ENCODE measurements around the gene BEND7.
"Not testable (repeated sequence)": the region's sequence is repeated elsewhere in the genome, so short reads cannot be mapped to it uniquely, and the experiment has no call there.

The BEND7 gene

GRCh38 chr10:13473986-13474385 lies 54.8 kb downstream of the BEND7 start:
- no peak for DNase-seq

- no peak for DNase-seq
These were observed 56.5 kb downstream of the BEND7 start for GRCh38 chr10:13472359-13472758.

GRCh38 chr10:13470270-13470669 lies 58.5 kb downstream of the BEND7 start:
- DNase-seq = no peak

GRCh38 chr10:13462551-13462950 lies 66.3 kb downstream of the BEND7 start:
- no peak for DNase-seq

- no peak for DNase-seq
These were observed 70.2 kb downstream of the BEND7 start for GRCh38 chr10:13458687-13459012.

DNA sequence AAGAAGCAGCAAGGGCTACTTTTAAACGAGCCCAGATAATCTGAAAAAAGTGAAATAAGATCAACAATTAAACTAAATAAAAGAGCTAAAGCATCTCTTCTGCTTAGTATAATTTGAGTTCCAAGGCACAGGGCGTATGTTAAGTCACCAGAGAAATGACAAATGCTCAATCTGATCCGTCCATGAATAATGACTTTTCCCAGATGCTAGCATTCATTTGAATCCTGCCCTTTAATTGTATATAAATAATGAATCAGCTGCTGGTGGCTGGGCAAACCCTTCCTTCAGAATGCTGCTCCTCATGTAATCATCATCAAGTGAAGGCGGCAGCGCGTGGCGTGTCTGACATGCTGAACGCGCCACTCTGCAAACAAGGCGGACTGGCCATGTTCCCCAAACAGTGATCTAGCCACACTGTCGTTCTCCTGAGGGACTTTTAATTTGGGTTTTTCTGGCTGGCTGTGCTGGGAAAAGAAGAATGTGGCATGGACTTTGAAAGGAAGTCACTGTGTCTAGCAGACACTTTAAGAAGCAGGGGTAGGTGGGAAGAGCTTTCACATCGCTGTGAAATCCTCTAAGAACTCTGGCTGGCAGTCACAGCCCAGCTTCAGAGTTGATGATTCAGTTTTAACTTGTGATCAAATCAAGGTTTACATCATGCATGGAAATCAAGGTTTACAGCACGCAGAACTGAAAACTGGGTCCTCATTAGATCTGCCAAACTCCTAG lies 70.7 kb downstream of the BEND7 start:
- DNase-seq = no peak

GRCh38 chr10:13453896-13454295 lies 74.9 kb downstream of the BEND7 start:
- DNase-seq = peak; percentile 21

GRCh38 chr10:13450069-13450468 lies 78.7 kb downstream of the BEND7 start:
- no peak for DNase-seq

- no peak for DNase-seq
These were observed 79.5 kb downstream of the BEND7 start for GRCh38 chr10:13449296-13449695.

DNA sequence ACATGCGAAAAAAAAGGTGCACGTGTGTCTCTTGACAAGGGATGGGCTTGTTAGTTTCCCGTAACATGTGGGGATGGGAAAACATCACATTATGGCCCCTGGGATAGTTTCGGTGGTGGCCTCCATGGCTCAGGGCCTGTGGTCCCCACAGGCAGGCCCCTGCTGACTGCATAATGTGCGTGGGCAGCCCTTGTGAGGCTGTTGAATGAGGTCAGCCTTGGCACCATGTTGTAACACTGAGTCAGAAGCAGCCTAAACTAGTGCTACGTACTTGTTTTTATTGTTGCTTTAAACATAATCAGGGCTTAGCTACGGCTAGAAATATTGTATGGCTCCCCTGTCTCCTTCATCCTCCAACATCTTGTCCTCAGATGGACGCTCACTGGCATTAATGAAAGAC lies 80.6 kb downstream of the BEND7 start:
- no peak for DNase-seq

DNA sequence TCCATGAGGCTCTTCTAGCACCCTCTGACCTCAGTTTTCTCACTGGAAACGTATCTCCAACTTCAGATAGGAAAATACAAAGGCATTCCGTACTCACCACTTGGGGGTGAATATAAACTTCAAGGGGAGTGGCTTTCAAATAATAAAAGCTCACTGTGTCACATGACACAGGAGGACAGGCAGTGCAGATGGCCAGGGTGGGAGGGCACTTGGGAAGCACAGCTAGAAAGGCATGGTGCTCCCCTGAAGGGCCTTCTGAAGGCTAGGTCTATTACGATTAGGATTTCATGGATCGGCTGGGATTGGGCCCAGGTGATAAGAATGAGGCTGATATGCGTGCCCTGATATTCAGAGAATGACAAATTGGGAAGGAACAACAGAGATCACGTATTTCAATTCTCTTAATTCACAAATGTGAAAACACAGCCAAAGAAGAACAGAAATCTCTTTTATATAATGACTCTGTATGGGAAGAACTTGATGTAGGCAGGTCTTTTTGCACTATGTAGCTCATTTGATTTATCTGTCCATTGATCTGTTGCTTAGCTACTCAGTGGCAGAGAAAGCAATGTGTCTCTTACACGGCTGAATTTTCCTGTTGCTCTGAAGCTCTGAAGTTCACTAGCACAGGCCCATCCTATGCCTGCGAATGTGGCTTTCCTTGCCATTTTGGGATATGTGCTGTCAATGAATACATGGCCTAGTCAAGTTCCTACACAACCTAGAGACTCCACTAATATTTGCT lies 83.0 kb downstream of the BEND7 start:
- DNase-seq = no peak

GRCh38 chr10:13441476-13441875 lies 87.3 kb downstream of the BEND7 start:
- no peak for DNase-seq

GRCh38 chr10:13440185-13441061 lies 88.4 kb downstream of the BEND7 start:
- peak; percentile 61 for DNase-seq

- DNase-seq = no peak
These were observed 89.3 kb downstream of the BEND7 start for GRCh38 chr10:13439313-13440184.

GRCh38 chr10:13437026-13437555 lies 91.7 kb downstream of the BEND7 start:
- no peak for DNase-seq

- not testable (repeated sequence) for DNase-seq
These were observed 100.9 kb downstream of the BEND7 start for GRCh38 chr10:13427943-13428342.

DNA sequence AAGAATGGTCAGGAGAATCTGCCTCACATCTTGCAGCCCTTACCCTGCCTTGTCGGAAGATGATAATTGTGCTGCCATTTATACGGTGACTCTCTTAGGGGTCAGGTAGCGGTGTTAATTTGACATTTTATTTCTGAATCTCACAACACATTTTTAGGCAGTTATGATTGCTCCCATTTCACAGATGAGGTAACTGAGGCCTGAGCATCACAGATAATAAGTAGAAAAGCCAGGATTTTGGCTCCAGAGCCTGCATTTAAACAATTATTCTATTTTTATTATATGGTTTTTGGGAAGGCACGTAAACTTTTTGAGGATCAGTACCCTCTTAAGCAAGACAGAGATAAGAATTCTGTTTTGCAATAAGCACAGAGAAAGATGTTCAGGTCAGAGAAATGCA lies 103.4 kb downstream of the BEND7 start:
- DNase-seq = no peak

DNA sequence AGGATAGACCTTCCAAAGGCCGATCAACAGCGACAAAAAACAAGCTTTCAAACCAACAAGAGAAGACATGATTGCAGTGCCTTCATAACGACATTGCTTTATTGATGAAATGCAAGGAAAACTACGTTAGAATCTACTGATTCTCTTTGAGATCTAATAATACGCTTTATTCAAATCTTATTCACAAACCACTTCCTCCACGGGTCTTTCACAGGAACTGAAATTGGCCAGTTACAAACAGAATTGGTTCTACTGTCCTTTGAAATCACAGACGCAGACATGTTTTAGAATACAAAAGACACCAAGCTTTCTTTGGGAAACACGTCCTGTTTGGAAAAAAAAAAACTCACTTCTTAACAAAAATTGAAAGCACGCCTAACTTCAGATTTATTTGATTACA lies 106.0 kb downstream of the BEND7 start:
- DNase-seq = no peak

GRCh38 chr10:13421382-13421917 lies 107.4 kb downstream of the BEND7 start:
- DNase-seq = no peak

DNA sequence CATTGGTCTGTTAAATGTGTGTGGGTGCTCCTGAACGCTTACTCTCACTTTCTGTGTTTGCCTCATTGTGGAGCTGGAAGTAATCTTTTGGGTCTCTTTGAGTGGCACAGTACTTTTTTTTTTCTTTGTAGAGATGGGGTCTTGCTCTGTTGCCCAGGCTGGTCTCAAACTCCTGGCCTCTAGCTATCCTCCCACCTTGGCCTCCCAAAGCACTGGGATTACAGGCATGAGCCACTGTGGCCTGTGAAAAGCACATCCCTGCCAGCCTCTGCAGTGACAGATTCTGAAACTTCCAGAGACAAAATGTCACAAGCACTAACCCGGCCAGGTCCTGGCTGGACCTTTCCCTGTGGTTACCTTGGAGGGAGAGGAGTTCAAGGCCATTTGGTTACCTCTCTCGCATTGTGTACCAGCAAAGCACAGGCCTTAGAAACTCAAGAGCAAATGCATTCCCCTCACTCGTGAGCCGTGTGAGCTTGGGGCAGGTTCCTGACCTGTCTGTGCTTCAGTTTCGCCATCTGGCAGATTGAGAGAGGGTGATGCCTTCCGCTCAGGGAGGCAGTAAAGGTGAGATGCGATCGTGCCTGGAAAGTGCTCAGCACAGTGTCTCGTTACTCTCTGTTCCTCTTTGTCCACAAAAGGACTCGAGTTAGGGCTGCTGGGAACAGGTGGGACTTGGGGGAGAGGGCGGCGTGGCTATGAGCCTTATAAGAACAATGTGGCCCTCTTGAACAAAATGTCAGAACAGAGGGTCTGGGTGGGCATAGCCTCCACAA lies 108.1 kb downstream of the BEND7 start:
- no peak for DNase-seq

- no peak for DNase-seq
These were observed 111.2 kb downstream of the BEND7 start for GRCh38 chr10:13417459-13418126.

All from activated CD4-positive, alpha-beta T cell treated with anti-CD3 and anti-CD28 coated beads, Interleukin-2, amount 50 U/mL, for 16 hours (primary cell).